ENCODE data around the gene DIDO1.

GRCh38 chr20:62922451-62922921 is 3.8 kb downstream of the DIDO1 start:
- TF ChIP-seq CTCF (conservative IDR thresholded peaks at IDR 0.05 in 1 of 2, IDR thresholded peaks at IDR 0.05 in 1 of 2; ENCODE audit: extremely low read depth in 1 of 2, insufficient read depth in 1 of 2, low read depth in 1 of 2, low read length in 2 of 2) (no peak), EZH2 (IDR thresholded peaks at IDR 0.05; ENCODE audit: borderline replicate concordance, low read length) (no peak)

Measured in mammary epithelial cell (primary cell).